HPDE6-E6E7 (cell line): ENCODE results near the gene PLCB1.
"Not testable (repeated sequence)": the region's sequence is repeated elsewhere in the genome, so short reads cannot be mapped to it uniquely, and the experiment has no call there.

Experiments
- DNase-seq: peaks from one replicate; pipeline ENCODE4 v3.0.0; 2011; ENCODE audit warnings: missing footprints; ENCODE audit errors: extremely low spot score

The PLCB1 gene

GRCh38 chr20:8131598-8132483, at the start of gene PLCB1:
Gene PLCB1 (plus strand): TSS chr20:8132266. CDS start chr20:8132652, 386 bp downstream.
- DNase-seq: peak; percentile 79

- no peak for DNase-seq
Measured at GRCh38 chr20:8082989-8083388, 49.1 kb upstream of the PLCB1 start.

GRCh38 chr20:8089668-8090067, 42.4 kb upstream of the PLCB1 start:
- no peak for DNase-seq

GRCh38 chr20:8094415-8094818, 37.6 kb upstream of the PLCB1 start:
- DNase-seq: no peak

GRCh38 chr20:8094850-8095249, 37.2 kb upstream of the PLCB1 start:
- no peak for DNase-seq

- no peak for DNase-seq
Measured at GRCh38 chr20:8095648-8096572, 36.2 kb upstream of the PLCB1 start.

GRCh38 chr20:8097307-8097706, 34.8 kb upstream of the PLCB1 start:
- no peak for DNase-seq

GRCh38 chr20:8104252-8104651, 27.8 kb upstream of the PLCB1 start:
- no peak for DNase-seq

GRCh38 chr20:8114612-8115011, 17.5 kb upstream of the PLCB1 start:
- not testable (repeated sequence) for DNase-seq

- DNase-seq: no peak
Measured at GRCh38 chr20:8115436-8115835, 16.6 kb upstream of the PLCB1 start.

- no peak for DNase-seq
Measured at GRCh38 chr20:8116067-8116811, 15.8 kb upstream of the PLCB1 start.

GRCh38 chr20:8117636-8118035, 14.4 kb upstream of the PLCB1 start:
- DNase-seq: no peak

GRCh38 chr20:8118039-8118438, 14.0 kb upstream of the PLCB1 start:
- DNase-seq: no peak

GRCh38 chr20:8118760-8119159, 13.3 kb upstream of the PLCB1 start:
- no peak for DNase-seq

- no peak for DNase-seq
Measured at GRCh38 chr20:8121666-8122065, 10.4 kb upstream of the PLCB1 start.

GRCh38 chr20:8124639-8125038, 7.4 kb upstream of the PLCB1 start:
- DNase-seq: no peak

GRCh38 chr20:8126181-8126580, 5.9 kb upstream of the PLCB1 start:
- no peak for DNase-seq

- no peak for DNase-seq
Measured at GRCh38 chr20:8126841-8127378, 5.2 kb upstream of the PLCB1 start.

- no peak for DNase-seq
Measured at GRCh38 chr20:8127553-8128255, 4.4 kb upstream of the PLCB1 start.

GRCh38 chr20:8128291-8129060, 3.6 kb upstream of the PLCB1 start:
- no peak for DNase-seq
